HEK293T (cell line): Measurements from ENCODE around the gene TTC7B.

ENCODE experiments used
- BHLHE40 ChIP-seq: fragments of 450-650 bp; IDR thresholded peaks from 2 replicates; pipeline ENCODE4 v1.6.1; 2016; ENCODE audit warnings: mild to moderate bottlenecking, moderate library complexity, borderline replicate concordance
- FOXA1 ChIP-seq: fragments of 450-650 bp; IDR thresholded peaks from 2 replicates; pipeline ENCODE4 v1.6.1; 2016; ENCODE audit warnings: mild to moderate bottlenecking
- L3MBTL2 ChIP-seq: fragments of 450-650 bp; conservative IDR thresholded peaks from 2 replicates; pipeline ENCODE4 v1.6.1; 2016; ENCODE audit warnings: mild to moderate bottlenecking
- TARDBP ChIP-seq: fragments of 450-650 bp; IDR thresholded peaks from 2 replicates; pipeline ENCODE4 v1.6.1; 2016

- TF ChIP-seq BHLHE40 (no peak), FOXA1 (no peak), TARDBP (no peak), L3MBTL2 (no peak)
Observed at GRCh38 chr14:90539996-90540395, 276.2 kb downstream of the TTC7B start.
